Measurements from ENCODE around the gene ZNHIT3. TPM values are rescaled to one million over a fixed set of nuclear protein-coding genes. Genes with fewer than 3 reads are reported as not detected.

Gene ZNHIT3
- total and polyA plus RNA-seq, 2 of the 13 experiments (the other 11 are each of a cell fraction or from before 2014, with no cell fraction given) = 66.6 to 77.4 TPM

GRCh38 chr17:36533935-36534839 is 47.7 kb downstream of the ZNHIT3 start (continued):
- TF ChIP-seq, protein P1, sequence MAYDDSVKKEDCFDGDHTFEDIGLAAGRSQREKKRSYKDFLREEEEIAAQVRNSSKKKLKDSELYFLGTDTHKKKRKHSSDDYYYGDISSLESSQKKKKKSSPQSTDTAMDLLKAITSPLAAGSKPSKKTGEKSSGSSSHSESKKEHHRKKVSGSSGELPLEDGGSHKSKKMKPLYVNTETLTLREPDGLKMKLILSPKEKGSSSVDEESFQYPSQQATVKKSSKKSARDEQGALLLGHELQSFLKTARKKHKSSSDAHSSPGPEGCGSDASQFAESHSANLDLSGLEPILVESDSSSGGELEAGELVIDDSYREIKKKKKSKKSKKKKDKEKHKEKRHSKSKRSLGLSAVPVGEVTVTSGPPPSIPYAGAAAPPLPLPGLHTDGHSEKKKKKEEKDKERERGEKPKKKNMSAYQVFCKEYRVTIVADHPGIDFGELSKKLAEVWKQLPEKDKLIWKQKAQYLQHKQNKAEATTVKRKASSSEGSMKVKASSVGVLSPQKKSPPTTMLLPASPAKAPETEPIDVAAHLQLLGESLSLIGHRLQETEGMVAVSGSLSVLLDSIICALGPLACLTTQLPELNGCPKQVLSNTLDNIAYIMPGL (CRISPR knock-in tag; IDR thresholded peaks at IDR 0.05; ENCODE audit: borderline replicate concordance in 1 of 2, low read depth in 1 of 2) = peak; percentile 55 to 83; a peak in 3 of 4 replicates
- TF ChIP-seq ZNF224 (CRISPR knock-in tag; IDR thresholded peaks at IDR 0.05) (peak; percentile 42; the same call in 1 of the 2 replicates), IKZF1 (IDR thresholded peaks at IDR 0.05) (no peak), ATF5 (CRISPR knock-in tag; IDR thresholded peaks at IDR 0.05; ENCODE audit: low read depth) (no peak; the same call in 1 of the 2 replicates), WIZ (CRISPR knock-in tag; IDR thresholded peaks at IDR 0.05) (no peak), HES4 (CRISPR knock-in tag; IDR thresholded peaks at IDR 0.05; ENCODE audit: borderline replicate concordance) (peak; percentile 18; the same call in 1 of the 2 replicates), REL (CRISPR knock-in tag; conservative IDR thresholded peaks at IDR 0.05) (0 out of 2 replicates have a peak, but pooled peaks have one; percentile 19), NFATC3 (CRISPR knock-in tag; IDR thresholded peaks at IDR 0.05) (0 out of 2 replicates have a peak, but pooled peaks have one; percentile 66), PBX2 (CRISPR knock-in tag; IDR thresholded peaks at IDR 0.05) (no peak), ZC3H13 (CRISPR knock-in tag; IDR thresholded peaks at IDR 0.05) (peak; percentile 54; the same call in 1 of the 2 replicates), ZNF619 (CRISPR knock-in tag; IDR thresholded peaks at IDR 0.05) (0 out of 2 replicates have a peak, but pooled peaks have one; percentile 19), ZNF574 (CRISPR knock-in tag; IDR thresholded peaks at IDR 0.05) (peak; percentile 32; the same call in 1 of the 2 replicates), PPARG (CRISPR knock-in tag; conservative IDR thresholded peaks at IDR 0.05) (0 out of 2 replicates have a peak, but pooled peaks have one; percentile 15)
- TF ChIP-seq, protein P2, sequence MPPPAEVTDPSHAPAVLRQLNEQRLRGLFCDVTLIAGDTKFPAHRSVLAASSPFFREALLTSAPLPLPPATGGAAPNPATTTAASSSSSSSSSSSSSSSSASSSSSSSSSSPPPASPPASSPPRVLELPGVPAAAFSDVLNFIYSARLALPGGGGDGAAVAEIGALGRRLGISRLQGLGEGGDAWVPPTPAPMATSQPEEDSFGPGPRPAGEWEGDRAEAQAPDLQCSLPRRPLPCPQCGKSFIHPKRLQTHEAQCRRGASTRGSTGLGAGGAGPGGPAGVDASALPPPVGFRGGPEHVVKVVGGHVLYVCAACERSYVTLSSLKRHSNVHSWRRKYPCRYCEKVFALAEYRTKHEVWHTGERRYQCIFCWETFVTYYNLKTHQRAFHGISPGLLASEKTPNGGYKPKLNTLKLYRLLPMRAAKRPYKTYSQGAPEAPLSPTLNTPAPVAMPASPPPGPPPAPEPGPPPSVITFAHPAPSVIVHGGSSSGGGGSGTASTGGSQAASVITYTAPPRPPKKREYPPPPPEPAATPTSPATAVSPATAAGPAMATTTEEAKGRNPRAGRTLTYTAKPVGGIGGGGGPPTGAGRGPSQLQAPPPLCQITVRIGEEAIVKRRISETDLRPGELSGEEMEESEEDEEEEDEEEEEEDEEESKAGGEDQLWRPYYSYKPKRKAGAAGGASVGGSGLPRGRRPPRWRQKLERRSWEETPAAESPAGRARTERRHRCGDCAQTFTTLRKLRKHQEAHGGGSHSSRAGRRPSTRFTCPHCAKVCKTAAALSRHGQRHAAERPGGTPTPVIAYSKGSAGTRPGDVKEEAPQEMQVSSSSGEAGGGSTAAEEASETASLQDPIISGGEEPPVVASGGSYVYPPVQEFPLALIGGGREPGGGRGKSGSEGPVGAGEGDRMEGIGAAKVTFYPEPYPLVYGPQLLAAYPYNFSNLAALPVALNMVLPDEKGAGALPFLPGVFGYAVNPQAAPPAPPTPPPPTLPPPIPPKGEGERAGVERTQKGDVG (CRISPR knock-in tag; IDR thresholded peaks at IDR 0.05; ENCODE audit: borderline replicate concordance) = peak; percentile 58; the same call in 1 of the 2 replicates
